NCI-H1930 (cell line): ENCODE results near the gene BDH2.

Source experiments
- DNase-seq, 2 experiments: peaks; one replicate each; lab custom pipeline; 2025; lab: John Stamatoyannopoulos, UW

Gene BDH2

DNA sequence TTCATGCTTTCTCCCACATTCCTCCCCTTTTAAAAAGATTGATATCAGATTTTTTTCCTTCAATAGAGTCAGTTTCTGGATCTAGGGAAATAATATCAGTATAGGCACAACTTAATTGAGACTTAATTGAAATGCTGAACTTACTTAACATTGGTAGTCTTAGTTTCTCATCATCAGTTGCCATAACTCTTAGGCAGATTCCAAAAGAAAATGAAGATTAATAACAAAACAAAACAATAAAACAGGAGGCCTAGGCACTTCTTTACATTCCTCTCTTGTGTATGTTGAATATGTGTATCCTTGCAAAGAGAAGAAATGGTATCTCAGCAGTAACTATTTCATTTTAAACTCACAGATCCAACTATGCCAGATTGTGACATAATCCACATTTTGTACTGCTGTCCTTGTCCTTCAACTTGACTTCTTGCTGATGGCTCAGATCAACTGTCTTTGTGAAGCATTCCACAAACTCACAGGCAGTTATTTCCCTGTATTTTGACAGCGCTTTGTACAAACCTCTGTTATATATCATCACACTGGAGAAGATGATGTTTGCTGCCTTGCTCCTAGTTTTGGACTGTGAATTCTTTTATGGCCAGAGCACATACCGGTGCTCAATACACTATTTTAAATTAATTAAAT is 14.0 kb downstream of the BDH2 start:
- DNase-seq = no peak

DNA sequence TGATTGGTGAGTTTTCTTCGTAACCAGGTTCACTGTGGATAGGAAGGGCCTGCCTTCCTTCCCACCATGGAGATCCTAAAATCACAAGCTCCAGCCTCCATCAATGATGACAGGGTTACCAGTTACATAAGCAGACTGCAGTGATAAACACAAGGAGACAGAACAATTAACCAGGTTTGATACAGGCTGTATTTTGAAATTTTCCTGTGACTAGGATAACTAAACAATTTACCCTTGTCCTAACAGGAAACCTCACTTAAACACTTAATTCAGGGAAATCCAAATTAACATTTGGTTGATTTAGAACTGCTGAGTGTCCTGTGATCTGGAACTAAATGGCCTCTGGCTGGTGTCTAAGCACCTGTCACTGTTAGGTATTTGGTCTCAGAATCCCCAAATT is 20.0 kb downstream of the BDH2 start:
- DNase-seq = no peak

DNA sequence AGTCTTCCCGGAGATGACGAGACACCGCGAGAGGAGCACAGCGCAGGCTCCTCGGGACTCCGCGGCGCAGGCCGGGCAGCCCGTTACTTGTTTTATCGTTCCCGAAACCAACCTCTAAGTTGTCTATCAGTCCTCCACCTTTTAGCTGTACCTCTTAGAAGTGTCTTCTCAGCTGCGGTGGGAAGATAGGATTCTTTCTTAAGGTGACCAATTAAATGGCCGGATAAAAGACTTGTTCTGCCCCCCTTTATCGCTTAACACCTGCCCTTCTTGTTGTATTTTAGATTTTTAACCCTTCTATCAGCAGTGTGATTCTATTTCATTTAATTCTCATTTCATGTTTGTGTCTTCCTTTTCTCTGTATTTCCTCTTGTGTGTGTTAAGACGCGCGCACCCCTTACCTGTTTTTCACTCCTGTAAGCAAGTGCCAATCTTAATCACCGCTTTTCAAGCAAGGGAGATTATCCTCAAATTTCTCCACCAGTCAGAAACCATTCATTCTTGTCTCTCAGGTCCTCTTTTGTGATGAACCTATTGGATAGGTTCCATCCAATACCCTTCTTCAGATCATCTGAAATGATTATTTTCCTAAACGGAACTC is 22.8 kb downstream of the BDH2 start, which contains the start of gene SLC9B2:
SLC9B2 (minus strand) TSS at position 15 of the 601 bp plus-strand sequence. CDS start 9,211 bp downstream, outside the sequence.
- DNase-seq = no peak

DNA sequence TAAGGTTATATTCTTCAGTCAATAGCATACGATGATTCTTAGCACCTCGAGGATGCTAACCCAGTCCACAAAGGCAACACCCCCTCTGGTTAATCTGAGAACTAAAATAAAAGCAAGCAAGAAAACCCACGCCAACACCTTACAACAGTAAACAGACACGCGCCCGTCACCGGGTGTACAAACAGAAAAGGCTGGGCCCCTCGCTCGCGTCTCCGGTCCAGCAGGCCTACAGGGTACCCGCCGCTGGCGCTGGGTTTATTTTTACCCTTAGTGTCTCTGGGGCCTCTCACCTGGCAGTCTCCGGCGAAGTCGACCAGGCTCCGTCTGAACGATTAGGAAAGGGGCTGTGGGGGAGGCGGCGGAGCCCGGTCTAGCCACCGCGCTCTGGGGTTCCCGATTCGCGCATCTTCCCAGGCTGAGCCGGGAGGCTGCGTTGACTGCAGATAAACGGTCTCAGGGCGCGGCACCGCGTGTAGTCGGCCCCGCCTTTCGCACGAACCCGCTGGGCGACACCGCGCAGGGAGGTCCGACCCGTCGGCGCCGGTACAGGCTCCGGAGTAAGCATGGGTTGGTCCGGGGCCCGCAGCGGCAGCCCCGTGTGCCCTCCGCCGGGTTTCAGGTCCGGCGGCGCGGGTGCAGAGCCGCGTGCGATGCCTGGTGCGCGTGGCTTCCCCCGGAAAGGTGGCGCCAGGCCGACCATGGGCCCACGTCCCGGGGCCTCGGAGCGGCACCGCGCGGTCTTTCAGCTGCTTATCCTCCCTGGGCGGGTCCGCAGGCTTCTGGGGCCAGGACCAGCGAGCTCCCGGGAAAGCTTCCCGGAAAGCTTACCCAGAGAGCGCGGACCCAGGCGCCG is 23.5 kb downstream of the BDH2 start:
- peak in 1 of 2 experiments; percentile 35 for DNase-seq

DNA sequence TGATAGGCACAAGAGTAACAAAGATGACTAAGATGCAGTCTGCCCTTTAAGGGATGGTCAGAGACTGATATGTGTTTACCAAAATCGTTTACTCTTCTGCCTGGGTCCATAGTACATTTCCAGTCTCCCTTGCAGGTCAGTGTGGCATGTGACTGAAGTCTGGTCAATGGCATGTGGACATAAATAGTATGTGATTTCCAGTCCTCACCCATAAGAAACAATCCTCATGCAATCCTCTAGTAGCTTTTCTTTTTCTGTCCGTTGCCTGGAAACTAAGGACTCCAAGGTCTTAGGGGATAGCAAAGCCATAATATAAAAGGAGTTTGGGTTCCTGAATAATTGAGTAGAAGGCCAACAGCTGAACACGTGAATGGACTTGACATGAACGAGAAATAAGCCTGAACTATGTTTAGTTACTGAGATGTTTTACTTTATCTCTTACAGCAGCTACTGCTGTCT is 24.2 kb downstream of the BDH2 start:
- DNase-seq = peak in 1 of 2 experiments; percentile 12

DNA sequence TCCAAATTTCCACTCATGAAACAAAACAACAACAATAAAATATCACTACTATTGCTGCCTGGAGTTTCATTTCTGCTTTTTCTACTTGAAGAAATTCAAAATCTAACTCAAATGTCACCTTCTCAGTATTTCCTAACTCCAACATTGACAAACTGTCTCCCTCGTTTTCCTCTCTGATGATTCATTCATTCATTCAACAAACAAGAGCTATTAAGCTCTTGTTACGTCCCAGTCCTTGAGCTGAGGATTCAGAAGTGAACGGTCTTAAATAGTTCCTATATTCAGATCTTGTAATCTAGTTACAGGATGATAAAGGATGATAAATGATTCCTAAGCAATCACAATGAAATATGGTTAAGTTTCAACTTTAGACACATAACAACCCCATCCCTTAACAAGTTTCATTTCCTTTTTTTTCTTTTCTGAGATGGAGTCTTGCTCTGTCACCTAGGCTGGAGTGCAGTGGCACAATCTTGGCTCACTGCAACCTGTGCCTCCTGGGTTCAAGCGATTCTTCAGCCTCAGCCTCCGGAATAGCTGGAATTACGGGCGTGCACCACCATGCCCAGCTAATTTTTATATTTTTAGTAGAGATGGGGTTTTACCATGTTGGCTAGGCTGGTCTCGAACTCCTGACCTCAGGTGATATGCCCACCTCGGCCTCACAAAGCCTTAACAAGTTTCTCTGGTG is 24.7 kb downstream of the BDH2 start:
- no peak for DNase-seq

DNA sequence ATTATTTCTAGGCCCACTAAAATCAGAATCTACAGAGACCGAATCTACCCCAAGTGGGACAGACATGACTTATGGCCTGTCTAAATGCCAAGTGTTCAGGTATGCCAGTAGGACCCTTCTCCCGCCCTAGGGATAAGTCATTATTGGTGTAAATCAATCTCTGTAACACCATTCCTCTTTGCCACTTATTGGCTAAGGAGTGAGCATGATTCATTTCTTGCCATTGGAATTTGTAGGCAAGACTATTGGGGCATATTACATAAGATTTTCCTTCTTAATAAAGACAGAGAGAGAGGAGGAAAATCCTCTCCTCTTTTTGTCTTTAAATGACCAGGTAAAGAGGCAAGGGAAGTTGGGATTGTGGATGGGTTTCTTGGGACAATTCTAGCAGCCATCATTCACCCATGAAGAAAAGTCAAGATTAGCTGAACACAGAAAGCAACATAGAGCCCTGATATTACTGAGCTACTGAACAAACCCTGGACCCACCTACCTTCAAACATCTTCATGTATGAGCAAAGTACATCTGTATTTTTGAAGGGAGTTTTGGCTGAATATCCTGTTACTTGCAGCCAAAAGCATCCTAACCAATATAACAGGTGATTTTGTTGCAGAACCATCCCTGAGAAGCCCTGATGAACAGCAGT is 25.7 kb downstream of the BDH2 start:
- DNase-seq = no peak

DNA sequence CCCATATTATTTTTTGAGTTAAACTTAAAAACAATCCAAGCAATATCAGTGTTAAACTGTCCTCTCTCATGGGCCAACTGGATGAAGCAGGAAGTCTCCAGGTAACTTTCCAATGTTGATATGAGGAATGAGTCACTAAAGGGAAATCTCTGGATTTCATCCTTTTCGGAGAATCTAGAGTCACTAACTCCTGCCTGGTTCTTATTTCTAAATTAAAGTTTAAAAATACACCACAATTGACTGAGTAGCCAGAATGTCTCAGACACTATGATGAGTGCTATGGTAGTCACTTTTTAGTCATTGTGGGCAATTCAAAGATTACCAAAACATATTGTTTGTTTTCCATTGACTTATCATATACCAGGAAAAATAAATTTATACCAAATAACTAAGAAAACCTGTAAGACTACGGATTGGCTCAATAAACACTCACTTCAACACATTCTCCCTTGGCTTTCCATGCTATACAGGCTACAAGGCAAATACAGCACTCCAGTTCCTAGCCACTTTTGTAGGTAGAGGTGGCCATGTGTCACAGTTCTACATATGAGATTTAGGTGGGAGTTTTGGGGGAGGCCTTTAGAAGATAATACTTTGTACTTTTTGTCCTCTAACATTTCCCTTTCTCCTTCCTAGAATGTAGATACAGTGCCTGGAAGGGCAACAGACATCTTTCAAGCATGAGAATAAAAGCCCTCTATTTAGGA is 31.6 kb downstream of the BDH2 start:
- DNase-seq = no peak

DNA sequence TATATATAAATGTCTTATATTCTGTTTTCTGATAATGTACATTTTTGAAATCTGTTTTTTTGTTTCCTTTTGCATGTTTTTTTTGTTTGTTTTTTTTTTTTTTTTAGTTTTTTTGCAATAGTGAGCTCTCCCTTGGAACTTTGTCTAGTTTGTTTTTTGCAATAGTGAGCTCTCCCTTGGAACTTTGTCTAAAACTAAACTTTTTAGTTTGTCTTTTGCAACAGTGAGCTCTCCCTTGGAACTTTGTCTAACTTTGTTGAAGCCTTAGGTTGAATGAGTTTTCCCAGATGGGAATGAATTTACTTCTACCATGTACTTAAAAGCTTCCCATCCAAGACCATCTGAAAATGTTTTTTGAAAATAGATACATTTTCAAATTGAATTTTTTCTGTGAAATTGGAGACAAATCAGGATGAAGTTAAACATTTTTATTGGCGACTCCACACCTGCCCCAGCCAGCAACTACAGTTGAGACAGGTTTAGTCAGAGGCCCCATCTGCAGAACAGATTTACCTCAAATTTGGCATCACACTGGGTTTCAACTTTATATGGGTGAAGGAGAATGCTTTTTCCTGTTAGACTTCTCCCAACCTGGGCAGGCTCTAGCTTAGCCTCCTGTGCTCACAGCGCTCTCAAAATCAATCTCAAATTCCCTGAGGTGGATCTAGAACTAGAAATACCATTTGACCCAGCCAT is 39.0 kb downstream of the BDH2 start:
- no peak for DNase-seq

DNA sequence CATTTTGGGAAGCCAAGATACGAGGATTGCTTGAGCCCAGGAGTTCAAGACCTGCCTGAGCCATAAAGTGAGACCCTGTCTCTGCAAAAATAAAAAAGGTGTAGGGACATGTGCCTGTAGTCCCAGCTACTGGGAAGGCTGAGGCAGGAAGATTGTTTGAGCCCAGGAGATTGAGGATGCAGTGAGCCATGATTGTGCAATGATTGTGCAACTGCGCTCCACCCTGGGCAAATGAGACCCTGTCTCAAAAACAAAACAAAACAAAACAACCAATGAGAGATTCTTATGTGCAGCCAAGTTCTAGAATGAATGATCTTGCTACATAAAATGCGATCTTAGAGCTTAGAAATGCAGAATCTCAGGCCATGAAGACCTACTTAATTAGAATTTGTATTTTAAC is 45.6 kb downstream of the BDH2 start:
- DNase-seq = no peak

DNA sequence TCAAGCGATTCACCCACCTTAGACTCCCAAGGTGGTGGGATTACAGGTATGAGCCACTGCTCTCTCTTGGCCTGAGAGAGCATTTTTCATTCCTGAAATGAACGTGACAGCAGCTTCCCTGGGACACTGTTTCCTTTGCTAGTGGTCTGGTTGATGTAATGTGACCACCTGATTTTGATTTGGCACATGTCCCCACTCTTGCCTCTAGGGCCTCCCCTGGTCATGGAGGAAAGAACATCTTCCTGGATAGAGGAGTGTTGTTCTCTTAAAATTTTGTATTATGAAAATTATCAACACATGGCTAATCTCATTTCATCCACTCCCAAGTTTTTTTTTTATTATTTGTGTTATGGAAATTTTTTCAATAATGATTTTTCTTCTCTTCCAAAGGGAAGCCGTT is 46.9 kb downstream of the BDH2 start:
- DNase-seq = no peak

DNA sequence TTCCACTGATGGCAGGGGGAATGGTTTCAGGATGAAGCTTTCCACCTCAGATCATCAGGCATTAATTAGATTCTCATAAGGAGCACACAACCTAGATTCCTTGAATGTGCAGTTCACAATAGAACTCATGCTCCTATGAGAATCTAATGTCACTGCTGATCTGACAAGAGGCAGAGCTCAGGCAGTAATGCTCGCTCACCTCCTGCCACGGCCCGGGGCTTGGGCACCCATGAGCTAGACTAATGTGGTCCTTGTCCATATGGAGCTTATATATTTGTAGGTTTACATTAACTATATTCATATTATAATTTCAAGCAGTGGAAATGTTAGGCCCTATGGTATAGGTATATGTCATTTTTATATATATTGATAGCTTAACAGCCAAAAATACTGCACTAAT is 47.5 kb downstream of the BDH2 start:
- no peak for DNase-seq

DNA sequence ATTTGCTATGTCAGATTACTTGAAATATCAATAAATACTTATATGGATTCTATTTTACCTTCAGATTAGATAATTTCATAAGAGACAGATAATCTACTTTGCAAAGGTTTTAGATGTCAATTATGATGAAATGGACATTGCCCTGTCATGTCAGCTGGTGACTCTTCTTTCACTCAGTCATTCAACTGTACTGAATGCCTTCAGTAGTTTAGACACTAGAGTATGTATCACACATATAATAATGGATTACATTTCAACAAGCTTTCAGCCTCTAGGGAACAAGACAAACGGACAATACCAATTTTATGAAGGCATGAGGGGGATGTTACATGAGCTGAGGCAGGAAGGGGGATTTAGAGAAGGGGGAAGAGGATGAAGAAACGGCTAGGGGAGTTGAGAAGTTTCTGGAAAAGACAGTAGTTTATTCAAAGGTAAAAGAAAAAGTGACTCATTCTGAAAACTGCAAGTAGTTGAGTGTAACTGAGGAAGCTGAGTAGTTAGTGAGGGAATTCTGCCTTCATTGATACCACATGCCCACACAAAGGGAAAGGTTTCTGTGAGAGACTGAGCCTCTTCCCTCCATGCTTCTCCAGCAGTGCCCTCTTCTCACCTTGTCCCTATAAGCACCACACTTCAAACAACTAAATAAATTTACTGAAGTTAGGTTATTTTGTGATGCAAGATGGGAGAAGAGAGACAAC is 48.7 kb downstream of the BDH2 start:
- DNase-seq = no peak

DNA sequence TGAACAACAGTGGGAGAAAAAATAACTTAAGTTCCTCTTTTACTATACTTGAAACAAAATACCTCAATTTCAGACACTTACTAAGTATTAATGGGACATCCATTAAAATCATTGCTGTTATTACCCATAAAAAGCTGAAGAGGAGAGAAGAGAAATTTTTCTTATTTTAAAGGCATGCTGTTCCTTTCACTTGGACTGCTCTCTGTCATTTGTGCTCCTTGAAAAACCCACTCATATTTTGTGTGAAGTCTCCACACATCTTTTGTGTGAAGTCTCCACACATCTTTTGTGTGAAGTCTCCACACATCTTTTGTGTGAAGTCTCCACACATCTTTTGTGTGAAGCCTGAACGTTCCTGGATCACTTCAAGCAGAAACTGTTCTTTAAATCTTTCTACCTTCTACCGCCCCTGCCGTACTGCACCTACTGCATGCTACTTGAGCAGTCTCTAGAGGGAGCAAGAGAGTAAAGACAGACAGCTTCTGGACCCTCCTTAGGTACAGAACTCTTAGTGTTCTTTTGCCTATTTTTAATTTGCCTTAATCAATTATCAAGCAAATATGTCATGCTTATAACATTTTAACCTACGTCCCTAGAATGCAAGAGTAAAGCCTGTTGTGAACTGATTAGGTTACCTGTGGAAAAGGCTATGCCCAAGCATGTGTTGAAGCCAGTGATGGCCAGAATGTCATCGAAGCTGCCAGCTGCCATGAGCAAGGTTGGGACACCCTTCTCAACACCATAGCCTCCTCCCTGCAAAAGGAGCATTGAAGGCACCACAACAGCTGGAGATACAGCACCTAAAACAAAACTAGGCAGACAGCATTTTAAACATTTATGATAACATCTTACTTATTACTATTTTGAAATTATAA is 53.0 kb downstream of the BDH2 start:
- no peak for DNase-seq

DNA sequence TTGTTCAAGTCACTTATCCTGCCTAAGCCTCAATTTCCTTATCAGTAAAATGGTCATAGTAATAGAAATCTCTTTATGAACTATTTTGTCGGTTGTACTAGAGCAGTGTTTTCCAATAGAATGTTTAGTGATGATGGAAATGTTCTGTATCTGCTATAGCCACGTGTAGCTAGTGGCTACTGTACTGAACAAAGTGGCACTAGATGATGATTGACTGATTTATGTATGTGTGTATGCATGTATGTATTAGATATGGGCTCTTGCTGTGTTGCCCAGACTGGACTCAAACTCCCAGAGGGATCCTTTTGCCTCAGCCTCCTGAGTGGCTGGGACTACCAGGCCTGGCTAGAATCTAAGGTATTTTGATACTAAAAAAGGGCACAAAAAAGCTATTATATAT is 55.5 kb downstream of the BDH2 start:
- DNase-seq = no peak

DNA sequence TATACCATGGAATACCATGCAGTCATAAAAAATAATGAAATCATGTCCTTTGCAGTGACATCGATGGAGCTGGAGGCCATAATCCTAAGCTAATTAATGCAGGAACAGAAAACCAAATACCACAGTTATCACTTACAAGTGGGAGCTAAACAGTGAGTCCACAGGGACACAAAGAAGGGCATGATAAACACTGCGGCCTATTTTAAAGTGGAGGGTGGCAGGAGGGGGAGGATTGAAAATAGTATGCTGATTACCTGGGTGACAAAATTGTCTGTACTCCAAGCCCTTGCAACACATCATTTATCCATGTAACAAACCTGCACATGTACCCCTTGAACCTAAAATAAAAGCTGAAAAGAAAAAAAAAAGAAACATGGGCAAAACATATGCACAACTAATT is 63.5 kb downstream of the BDH2 start:
- no peak for DNase-seq

DNA sequence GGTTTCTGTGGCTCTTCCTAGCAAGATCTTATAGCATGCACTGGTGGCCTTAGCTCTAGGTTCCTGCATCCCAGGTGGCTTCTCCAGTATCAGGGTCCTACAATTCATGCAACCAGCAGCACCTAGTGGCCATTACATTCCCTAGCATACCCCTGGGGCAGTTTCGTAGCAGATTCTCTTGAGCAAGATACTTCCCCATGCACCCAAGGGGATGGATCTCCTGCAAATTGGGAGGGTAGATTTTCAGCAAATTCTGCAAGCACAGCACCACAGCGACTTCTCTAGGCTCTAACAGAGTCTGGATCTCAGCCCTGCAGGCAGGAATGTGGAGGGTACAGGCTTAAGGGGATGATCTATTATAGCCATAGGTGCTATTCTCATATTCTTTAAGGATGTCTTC is 67.1 kb downstream of the BDH2 start:
- no peak for DNase-seq

DNA sequence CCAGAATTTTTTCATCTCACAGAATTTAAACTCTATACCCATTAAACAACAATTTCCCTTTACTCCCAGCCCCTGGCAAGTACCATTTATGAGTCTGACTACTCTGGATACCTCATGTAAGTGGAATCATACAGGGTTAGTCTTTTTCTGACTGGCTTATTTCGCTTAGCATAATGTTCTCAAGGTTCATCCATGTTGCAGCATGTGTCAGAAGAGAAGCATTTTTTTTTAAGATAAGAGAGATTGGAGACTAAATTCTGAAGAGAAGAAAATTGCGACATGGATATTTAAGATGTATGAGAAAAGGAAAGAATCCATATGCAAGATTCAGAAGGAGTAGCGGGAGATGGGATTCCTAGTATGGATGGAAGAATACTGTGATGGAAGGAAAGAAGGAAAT is 68.8 kb downstream of the BDH2 start:
- no peak for DNase-seq

DNA sequence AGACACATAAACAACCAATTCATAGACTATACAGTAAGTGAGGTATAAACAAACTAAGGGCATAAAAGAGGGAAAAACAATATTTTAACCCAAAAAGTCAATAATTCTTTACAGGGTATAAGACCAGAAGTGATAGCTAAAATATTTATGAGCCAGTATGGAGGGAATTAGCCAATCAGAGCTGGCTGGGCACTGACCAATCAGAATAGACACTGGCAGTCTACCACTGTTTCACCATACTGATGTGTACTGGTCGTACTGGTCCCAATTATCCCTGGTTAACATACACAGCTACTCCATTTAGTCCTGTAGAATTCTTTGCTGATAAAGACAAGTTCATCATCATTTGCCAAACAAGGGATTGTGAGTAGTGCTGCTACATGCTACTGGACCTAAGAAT is 70.3 kb downstream of the BDH2 start:
- no peak for DNase-seq
